ENCODE data around the gene MBD4.

MBD4 gene

DNA sequence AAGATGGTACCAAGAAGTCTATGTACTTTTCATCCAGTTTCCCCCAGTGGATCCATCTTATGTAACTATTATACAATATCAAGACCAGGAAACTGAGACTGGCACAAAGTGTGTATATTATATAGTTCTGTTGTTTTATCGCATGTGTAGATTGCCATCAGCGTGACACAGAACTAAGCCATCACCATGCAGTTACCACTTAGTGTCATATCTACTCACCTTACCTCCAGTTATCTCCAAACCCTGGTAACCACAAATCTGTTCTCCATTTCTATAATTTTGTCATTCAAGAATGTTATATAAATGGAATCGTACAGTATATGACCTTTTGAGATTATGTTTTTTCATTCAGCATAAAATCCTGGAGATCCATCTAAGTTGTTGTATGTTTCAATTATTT, 23.3 kb upstream of the MBD4 start:
- DNase-seq: no peak

GRCh38 chr3:129462361-129462968, 22.7 kb upstream of the MBD4 start:
- no peak for DNase-seq

- no peak for DNase-seq
Observed at GRCh38 chr3:129461461-129462146, 21.9 kb upstream of the MBD4 start.

DNA sequence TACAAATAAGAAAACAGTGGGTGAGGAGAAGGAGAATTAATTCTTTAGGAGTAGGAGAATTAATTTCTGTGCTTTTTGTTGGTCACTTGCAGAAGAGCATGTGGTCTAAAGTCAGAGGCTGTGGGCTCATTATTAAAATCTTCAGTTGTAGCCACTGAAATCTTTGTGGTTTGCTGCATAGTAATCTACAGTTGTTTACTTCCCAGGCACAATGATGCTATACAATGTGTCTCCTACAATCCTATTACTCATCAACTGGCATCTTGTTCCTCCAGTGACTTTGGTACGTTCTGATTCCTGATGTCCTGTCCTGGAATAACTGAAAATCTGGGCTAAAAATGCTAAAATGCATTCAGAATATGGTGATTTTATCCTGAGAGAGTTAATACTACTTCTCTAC, 21.3 kb upstream of the MBD4 start:
- DNase-seq: peak; percentile 32

DNA sequence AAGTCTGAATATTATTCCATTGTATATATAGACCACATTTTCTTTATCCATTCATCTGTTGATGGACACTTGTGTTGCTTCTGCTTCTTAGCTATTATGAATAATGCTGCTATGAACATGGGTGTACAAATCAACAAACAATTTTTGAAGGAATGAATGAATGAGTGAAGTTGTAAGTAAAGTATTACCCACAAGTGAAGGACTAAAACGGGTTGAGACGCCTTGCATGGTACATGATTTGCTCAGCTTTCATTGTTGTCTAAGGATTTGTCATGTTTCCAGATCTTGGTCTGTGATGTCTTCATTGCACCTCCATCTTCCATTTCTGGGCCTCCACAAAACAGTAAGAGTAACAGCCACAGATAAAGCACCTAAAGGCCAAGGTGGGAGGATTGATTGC, 20.8 kb upstream of the MBD4 start:
- no peak for DNase-seq

GRCh38 chr3:129460155-129460554, 20.4 kb upstream of the MBD4 start:
- no peak for DNase-seq

DNA sequence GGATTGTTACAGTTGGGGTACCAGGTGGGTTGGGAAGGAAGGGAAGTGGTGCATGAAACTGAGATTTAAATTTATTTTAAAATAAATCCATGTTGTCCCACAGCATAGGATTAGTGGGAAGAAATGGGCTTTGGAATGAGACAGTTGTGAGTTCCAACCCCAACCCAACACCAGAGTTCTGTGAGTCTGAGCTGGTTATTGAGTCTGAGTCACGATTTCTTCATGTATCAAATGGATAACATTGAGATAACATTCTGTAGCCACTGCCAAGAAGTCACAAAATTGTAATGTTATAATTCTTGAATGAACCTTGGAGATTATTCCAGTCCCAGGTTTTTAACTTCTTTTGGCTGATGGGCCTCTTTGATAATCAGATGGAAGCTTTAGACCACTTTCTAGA, 14.0 kb upstream of the MBD4 start:
- DNase-seq: no peak

DNA sequence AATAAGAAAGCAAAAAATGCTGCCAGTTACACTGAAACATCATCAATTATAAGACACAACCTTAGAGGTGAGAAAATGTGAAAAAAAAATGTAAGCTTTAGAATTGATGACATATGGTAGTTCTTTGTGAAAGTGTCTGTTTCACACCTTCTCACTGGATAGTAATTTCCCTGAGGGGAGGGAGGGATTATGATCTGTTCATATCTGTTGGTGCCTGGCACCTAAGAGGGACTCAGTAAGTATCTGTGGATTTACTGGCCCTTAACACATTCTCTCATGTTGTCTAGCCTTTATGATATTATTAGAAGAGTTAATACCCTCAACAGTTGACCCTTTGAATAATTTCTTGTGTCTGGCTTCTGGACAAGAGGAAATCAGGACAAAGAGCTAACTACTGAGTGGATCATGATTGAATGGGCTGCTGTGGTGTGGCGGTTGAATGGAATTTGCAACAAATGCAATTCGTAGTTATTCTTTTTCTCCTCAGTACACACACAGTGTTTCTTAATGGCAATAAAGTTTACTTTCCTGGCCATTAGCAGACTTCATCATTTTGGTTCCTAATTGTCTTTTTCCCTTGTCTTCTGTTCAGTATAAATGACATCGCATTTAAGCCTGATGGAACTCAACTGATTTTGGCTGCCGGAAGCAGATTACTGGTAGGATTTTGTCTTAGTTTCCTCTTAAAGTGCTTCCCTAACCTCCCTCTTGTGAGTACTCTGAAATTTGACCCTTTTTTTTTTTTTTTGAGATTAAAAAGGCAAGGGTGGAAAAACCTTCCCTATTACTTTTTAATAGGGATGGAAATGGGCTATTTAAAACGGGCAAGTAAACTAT, 9.7 kb upstream of the MBD4 start:
- DNase-seq: no peak

- no peak for DNase-seq
Observed at GRCh38 chr3:129448186-129448895, 8.6 kb upstream of the MBD4 start.

- no peak for DNase-seq
Observed at GRCh38 chr3:129446926-129447325, 7.2 kb upstream of the MBD4 start.

- no peak for DNase-seq
Observed at GRCh38 chr3:129445471-129445870, 5.7 kb upstream of the MBD4 start.

DNA sequence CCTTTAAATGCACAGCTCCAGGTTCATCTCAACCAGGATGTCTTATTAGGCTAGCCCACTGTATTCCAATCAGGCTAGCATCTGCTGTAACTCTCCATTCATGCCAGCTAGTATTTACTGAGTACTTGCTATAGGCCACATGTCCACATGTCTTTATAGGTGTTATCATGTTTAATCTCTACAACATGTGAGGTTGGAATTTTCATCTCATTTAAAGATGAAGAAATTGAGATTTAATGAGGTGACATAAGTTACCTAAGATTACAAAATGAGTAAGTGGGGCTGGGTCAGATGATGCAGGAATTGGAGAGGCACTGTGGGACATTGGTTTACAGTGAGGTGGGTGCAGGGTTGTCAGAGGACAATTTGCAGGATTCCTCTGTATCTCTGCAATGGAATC, 3.2 kb upstream of the MBD4 start:
- no peak for DNase-seq

- DNase-seq: no peak
Observed at GRCh38 chr3:129442486-129442885, 2.7 kb upstream of the MBD4 start.

DNA sequence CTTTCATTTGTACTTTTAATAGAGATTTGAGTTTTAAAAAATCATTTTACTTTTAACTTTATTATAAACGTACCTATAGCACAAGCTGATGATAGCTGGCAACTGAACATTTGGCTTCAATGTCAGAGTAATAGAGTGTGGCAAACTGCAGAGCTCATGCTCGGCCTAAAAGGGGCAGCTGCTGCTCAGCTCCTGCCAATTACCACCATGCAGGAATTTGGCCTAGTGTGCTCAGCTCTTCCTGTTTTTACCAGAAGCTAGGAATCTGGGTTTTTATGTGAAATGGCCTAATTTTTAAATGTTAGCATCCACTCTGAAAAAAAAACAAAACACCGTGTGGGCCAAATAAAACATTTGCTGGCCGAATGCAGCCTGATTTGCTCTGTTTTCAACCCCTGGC, 2.0 kb upstream of the MBD4 start:
- peak; percentile 55 for DNase-seq

- DNase-seq: no peak
Observed at GRCh38 chr3:129441215-129441614, 1.5 kb upstream of the MBD4 start.

- DNase-seq: no peak
Observed at GRCh38 chr3:129440618-129441190, 956 bp upstream of the MBD4 start.

DNA sequence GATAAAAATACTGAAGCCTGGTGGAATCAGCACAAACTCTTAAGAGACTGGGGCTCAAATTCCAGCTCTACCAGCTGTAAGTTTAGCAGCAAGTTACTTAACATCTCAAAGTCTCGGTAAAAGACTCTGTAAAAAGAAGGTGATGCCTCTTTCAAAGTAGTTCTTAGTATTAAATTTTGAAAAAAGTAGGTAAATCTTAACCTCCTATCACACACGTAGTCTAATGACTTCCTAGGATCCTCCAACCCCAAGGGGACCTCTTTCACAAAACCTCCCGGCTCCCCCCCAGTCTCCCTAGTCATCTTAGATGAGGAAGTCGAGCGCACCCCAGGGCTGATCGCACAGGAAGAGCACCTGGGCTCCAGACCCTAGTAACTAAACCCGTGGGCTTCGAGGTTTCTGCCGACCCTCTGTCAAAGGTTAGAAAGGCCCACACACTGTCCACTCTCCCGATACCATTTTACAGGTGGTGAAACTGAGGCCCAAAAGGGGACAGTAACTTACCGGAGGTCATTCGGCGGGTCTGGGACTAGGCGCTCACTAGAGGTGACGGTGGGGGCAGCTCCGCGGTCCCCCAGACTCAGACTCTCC, 427 bp downstream of the MBD4 start:
- DNase-seq: peak; percentile 8

GRCh38 chr3:129435367-129435766, 4.4 kb downstream of the MBD4 start:
- no peak for DNase-seq

- DNase-seq: no peak
Observed at GRCh38 chr3:129434140-129434539, 5.6 kb downstream of the MBD4 start.

- DNase-seq: no peak
Observed at GRCh38 chr3:129433565-129433964, 6.2 kb downstream of the MBD4 start.

GRCh38 chr3:129432671-129433070, 7.1 kb downstream of the MBD4 start:
- no peak for DNase-seq

DNA sequence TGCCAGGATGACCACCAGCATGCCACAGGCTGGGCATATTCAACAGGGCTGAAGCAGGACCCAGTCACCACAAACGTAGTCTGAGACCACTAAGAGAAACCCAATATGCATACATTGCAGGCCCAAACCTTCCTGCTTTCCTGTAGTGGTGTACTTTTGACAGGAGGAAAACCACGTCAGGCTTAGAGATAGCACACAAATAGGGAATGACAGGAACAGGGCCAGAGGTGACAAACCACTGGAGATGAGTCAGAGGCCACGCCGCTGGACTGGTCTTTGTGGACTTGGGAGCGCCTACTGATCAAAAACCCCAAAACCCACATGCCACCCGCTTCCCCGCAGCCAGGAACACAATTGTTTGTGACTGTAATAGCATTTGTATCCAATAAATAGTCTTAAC, 7.7 kb downstream of the MBD4 start:
- DNase-seq: no peak
